BLaER1 treated with 17β-estradiol and CSF1 and Interleukin-3, amounts not matched to agents 10 nM and 100 nM (cell line): ENCODE measurements around the gene WDR36.

Source experiments
- H3K27ac ChIP-seq, 11 experiments: shearing (Covaris generic); formaldehyde crosslinking; 2 replicates each; pipeline ENCODE4 v1.8.1; 2022
- H3K27me3 ChIP-seq, 11 experiments: shearing (Covaris generic); formaldehyde crosslinking; 2 replicates each; pipeline ENCODE4 v1.8.1; 2022
- H3K36me3 ChIP-seq, 11 experiments: shearing (Covaris generic); formaldehyde crosslinking; 2 replicates each; pipeline ENCODE4 v1.8.1; 2022
- H3K4me1 ChIP-seq, 10 experiments: shearing (Covaris generic); formaldehyde crosslinking; 2 replicates each; pipeline ENCODE4 v1.8.1; 2022
- H3K4me2 ChIP-seq, 11 experiments: shearing (Covaris generic); formaldehyde crosslinking; 2 replicates each; pipeline ENCODE4 v1.8.1; 2022
- H3K4me3 ChIP-seq, 10 experiments: shearing (Covaris generic); formaldehyde crosslinking; 2 replicates each; pipeline ENCODE4 v1.8.1; 2022
- H3K9ac ChIP-seq, 11 experiments: shearing (Covaris generic); formaldehyde crosslinking; 2 replicates each; pipeline ENCODE4 v1.8.1; 2022
- H3K9me3 ChIP-seq, 11 experiments: shearing (Covaris generic); formaldehyde crosslinking; replicated peaks in 1 of 11; 2 replicates each; pipeline ENCODE4 v1.8.1; 2022
- H4K20me1 ChIP-seq, 11 experiments: shearing (Covaris generic); formaldehyde crosslinking; 2 replicates each; pipeline ENCODE4 v1.8.1; 2022
- Cebpa-rat ChIP-seq, 11 experiments: shearing (Covaris generic); IDR thresholded peaks; 2 replicates each; pipeline ENCODE4 v1.8.1; 2022

Gene WDR36

GRCh38 chr5:111115229-111115628, 23.1 kb downstream of the WDR36 start:
- TF ChIP-seq Cebpa-rat (IDR thresholded peaks at IDR 0.05) = no peak
- H3K36me3 ChIP-seq = peaks cover 39 to 95% (median 83%) of the 10 kb centered on the region in 11 experiments; a peak in 21 of 22 replicates

GRCh38 chr5:111116550-111116949, 24.4 kb downstream of the WDR36 start:
- peak in 3 of 11 experiments; percentile 14 to 91 (median 89); a peak in 6 of 22 replicates for TF ChIP-seq Cebpa-rat (IDR thresholded peaks at IDR 0.05)
- peaks cover 10 to 91% (median 43%) of the 10 kb centered on the region in 10 experiments; a peak in 19 of 20 replicates for H3K4me1 ChIP-seq
- H3K4me2 ChIP-seq = peak overlapping the region in 10 of 11 experiments; percentile 19 to 84 (median 76); a peak in 19 of 22 replicates
- no peaks in the 10 kb centered on the region for H3K9me3 ChIP-seq
- peaks cover 41 to 95% (median 87%) of the 10 kb centered on the region in 11 experiments; a peak in 21 of 22 replicates for H3K36me3 ChIP-seq
- H3K27ac ChIP-seq = peak overlapping the region; percentile 75 to 94 (median 91); a peak in 21 of 22 replicates
- no peaks in the 10 kb centered on the region for H3K27me3 ChIP-seq
- H3K4me3 ChIP-seq = peak overlapping the region in 3 of 10 experiments; percentile 24 to 31 (median 28); a peak in 2 of 20 replicates
- H3K9ac ChIP-seq = peak overlapping the region; percentile 63 to 76 (median 72)
- no peaks in the 10 kb centered on the region for H4K20me1 ChIP-seq

More at GRCh38 chr5:111115229-111115628, 23.1 kb downstream of the WDR36 start:
- peaks cover 10 to 91% (median 43%) of the 10 kb centered on the region in 10 experiments; a peak in 19 of 20 replicates for H3K4me1 ChIP-seq
- H4K20me1 ChIP-seq = no peaks in the 10 kb centered on the region
- H3K9ac ChIP-seq = peak overlapping the region in 6 of 11 experiments; percentile 44 to 76 (median 71); a peak in 9 of 22 replicates
- H3K4me3 ChIP-seq = no peak overlapping the region
- peak overlapping the region in 7 of 11 experiments; percentile 54 to 84 (median 76); a peak in 13 of 22 replicates for H3K4me2 ChIP-seq
- no peaks in the 10 kb centered on the region for H3K9me3 ChIP-seq
- no peaks in the 10 kb centered on the region for H3K27me3 ChIP-seq
- H3K27ac ChIP-seq = peak overlapping the region; percentile 74 to 94 (median 91); a peak in 21 of 22 replicates

- no peaks in the 10 kb centered on the region for H4K20me1 ChIP-seq
- H3K4me1 ChIP-seq = peaks cover 10 to 91% (median 43%) of the 10 kb centered on the region in 10 experiments; a peak in 19 of 20 replicates
- H3K27me3 ChIP-seq = no peaks in the 10 kb centered on the region
- no peak for TF ChIP-seq Cebpa-rat (IDR thresholded peaks at IDR 0.05)
- peak overlapping the region in 1 of 10 experiments; percentile 22; a peak in 2 of 20 replicates for H3K4me3 ChIP-seq
- peak overlapping the region in 10 of 11 experiments; percentile 19 to 84 (median 76); a peak in 19 of 22 replicates for H3K4me2 ChIP-seq
- H3K9ac ChIP-seq = peak overlapping the region; percentile 13 to 76 (median 71); a peak in 21 of 22 replicates
- H3K9me3 ChIP-seq = no peaks in the 10 kb centered on the region
- H3K27ac ChIP-seq = peak overlapping the region; percentile 75 to 94 (median 91)
- H3K36me3 ChIP-seq = peaks cover 46 to 95% (median 88%) of the 10 kb centered on the region in 11 experiments; a peak in 21 of 22 replicates
Observed at GRCh38 chr5:111117136-111117535, 25.0 kb downstream of the WDR36 start.

- H3K9ac ChIP-seq = no peak overlapping the region
- no peak overlapping the region for H3K4me3 ChIP-seq
- peak overlapping the region in 2 of 11 experiments; percentile 45 to 83; a peak in 2 of 22 replicates for H3K4me2 ChIP-seq
- no peaks in the 10 kb centered on the region for H3K27me3 ChIP-seq
- peaks cover 0 to 5% (median 0%) of the 10 kb centered on the region in 11 experiments; a peak in 1 of 22 replicates for H4K20me1 ChIP-seq
- no peak for TF ChIP-seq Cebpa-rat (IDR thresholded peaks at IDR 0.05)
- no peaks in the 10 kb centered on the region for H3K9me3 ChIP-seq
- H3K27ac ChIP-seq = peak overlapping the region in 10 of 11 experiments; percentile 34 to 94 (median 92); a peak in 18 of 22 replicates
- H3K4me1 ChIP-seq = peaks cover 10 to 89% (median 38%) of the 10 kb centered on the region in 10 experiments; a peak in 19 of 20 replicates
- peaks cover 56 to 96% (median 89%) of the 10 kb centered on the region in 11 experiments for H3K36me3 ChIP-seq
Observed at GRCh38 chr5:111119221-111119620, 27.1 kb downstream of the WDR36 start.

GRCh38 chr5:111119856-111120255, 27.7 kb downstream of the WDR36 start:
- Histone ChIP-seq H4K20me1 (peaks cover 0 to 5% (median 0%) of the 10 kb centered on the region in 11 experiments; a peak in 1 of 22 replicates), H3K36me3 (peaks cover 59 to 95% (median 89%) of the 10 kb centered on the region in 11 experiments), H3K4me1 (peaks cover 10 to 83% (median 32%) of the 10 kb centered on the region in 10 experiments; a peak in 19 of 20 replicates), H3K27me3 (no peaks in the 10 kb centered on the region), H3K27ac (peak overlapping the region in 1 of 11 experiments; percentile 14; a peak in 1 of 22 replicates), H3K4me3 (no peak overlapping the region), H3K9me3 (no peaks in the 10 kb centered on the region), H3K9ac (no peak overlapping the region), H3K4me2 (peak overlapping the region in 1 of 11 experiments; percentile 1; a peak in 1 of 22 replicates)
- no peak for TF ChIP-seq Cebpa-rat (IDR thresholded peaks at IDR 0.05)

DNA sequence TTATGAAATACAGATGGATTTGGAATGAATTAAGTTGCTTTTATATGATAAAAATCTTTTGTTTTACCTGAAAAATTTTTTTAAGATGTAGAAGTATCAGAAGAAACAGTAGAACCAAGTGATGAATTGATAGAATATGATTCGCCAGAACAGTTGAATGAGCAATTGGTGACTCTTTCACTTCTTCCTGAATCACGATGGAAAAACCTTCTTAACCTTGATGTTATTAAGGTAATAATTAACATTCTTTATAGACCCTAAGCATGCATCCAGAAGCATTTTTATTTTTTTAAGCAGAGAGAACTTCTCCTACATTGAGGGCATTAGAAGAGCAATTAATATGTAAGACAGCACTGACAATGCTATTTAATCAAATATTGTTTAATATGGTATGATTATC, 28.8 kb downstream of the WDR36 start:
- H3K4me2 ChIP-seq = no peak overlapping the region
- H4K20me1 ChIP-seq = peaks cover 0 to 5% (median 0%) of the 10 kb centered on the region in 11 experiments; a peak in 1 of 22 replicates
- H3K4me1 ChIP-seq = peaks cover 8 to 72% (median 21%) of the 10 kb centered on the region in 10 experiments; a peak in 19 of 20 replicates
- TF ChIP-seq Cebpa-rat (IDR thresholded peaks at IDR 0.05) = no peak
- H3K27ac ChIP-seq = no peak overlapping the region
- H3K27me3 ChIP-seq = no peaks in the 10 kb centered on the region
- no peaks in the 10 kb centered on the region for H3K9me3 ChIP-seq
- no peak overlapping the region for H3K9ac ChIP-seq
- no peak overlapping the region for H3K4me3 ChIP-seq
- peaks cover 70 to 95% (median 90%) of the 10 kb centered on the region in 11 experiments for H3K36me3 ChIP-seq

GRCh38 chr5:111121926-111122325, 29.8 kb downstream of the WDR36 start:
- H3K27me3 ChIP-seq = no peaks in the 10 kb centered on the region
- H4K20me1 ChIP-seq = peaks cover 0 to 5% (median 0%) of the 10 kb centered on the region in 11 experiments; a peak in 1 of 22 replicates
- H3K4me2 ChIP-seq = peak overlapping the region in 1 of 11 experiments; percentile 24; a peak in 1 of 22 replicates
- no peak for TF ChIP-seq Cebpa-rat (IDR thresholded peaks at IDR 0.05)
- peaks cover 79 to 100% (median 98%) of the 10 kb centered on the region in 11 experiments for H3K36me3 ChIP-seq
- H3K9ac ChIP-seq = no peak overlapping the region
- H3K4me1 ChIP-seq = peaks cover 0 to 63% (median 14%) of the 10 kb centered on the region in 10 experiments; a peak in 18 of 20 replicates
- H3K4me3 ChIP-seq = no peak overlapping the region
- H3K27ac ChIP-seq = no peak overlapping the region
- H3K9me3 ChIP-seq = no peaks in the 10 kb centered on the region

DNA sequence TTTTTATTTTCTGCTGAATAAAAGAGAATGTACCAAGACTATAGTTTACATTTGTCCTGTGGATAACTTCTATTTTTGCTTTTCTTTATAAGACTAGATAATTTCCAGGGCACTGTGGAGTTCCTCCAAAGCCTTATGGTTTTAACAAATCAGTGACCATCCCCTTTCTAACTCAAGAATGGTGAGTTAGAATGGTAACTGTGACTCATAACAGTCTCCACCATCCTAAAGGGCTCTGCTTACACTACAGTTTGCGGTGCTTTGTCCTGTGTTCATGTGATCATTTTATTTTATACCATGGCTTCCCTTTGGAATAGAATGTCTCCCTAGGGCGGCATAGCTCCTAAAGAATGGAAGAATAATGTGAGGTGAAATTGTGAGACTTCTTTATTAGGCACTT, 30.2 kb downstream of the WDR36 start:
- TF ChIP-seq Cebpa-rat (IDR thresholded peaks at IDR 0.05) = no peak
- Histone ChIP-seq H3K4me1 (peaks cover 0 to 58% (median 9%) of the 10 kb centered on the region in 10 experiments; a peak in 17 of 20 replicates), H3K27ac (0 out of 22 replicates have a peak overlapping the region, but pooled peaks of 2 of the 11 experiments have one; percentile 4), H3K4me2 (peak overlapping the region in 1 of 11 experiments; percentile 24; a peak in 2 of 22 replicates), H3K9me3 (no peaks in the 10 kb centered on the region), H3K27me3 (no peaks in the 10 kb centered on the region), H3K36me3 (peaks cover 84 to 100% (median 99%) of the 10 kb centered on the region in 11 experiments), H3K4me3 (no peak overlapping the region), H3K9ac (no peak overlapping the region), H4K20me1 (peaks cover 0 to 5% (median 0%) of the 10 kb centered on the region in 11 experiments; a peak in 1 of 22 replicates)

DNA sequence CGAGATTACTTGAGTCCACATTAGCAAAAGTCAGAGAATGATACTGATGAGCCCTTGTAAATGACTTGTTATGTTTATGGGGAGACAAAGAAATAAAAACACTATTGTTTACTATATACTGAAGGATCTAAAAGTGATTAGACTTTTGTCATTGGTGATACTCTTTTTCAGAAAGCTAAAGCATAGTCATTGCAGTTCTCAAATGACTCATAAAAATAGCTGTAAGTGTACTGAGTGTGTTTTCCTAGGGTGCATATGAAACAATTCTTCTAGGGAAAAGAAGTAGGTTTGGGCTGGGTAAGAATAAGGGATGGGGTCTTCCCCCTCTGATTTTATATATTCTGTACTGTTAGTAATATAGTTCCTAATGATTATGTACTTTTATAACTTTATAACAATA, 32.6 kb downstream of the WDR36 start:
- H3K4me1 ChIP-seq = peaks cover 0 to 43% (median 0%) of the 10 kb centered on the region in 10 experiments; a peak in 6 of 20 replicates
- H3K4me2 ChIP-seq = no peak overlapping the region
- H3K9me3 ChIP-seq = no peaks in the 10 kb centered on the region
- peaks cover 79 to 99% (median 94%) of the 10 kb centered on the region in 11 experiments for H3K36me3 ChIP-seq
- H3K9ac ChIP-seq = no peak overlapping the region
- no peak for TF ChIP-seq Cebpa-rat (IDR thresholded peaks at IDR 0.05)
- no peak overlapping the region for H3K27ac ChIP-seq
- H3K27me3 ChIP-seq = no peaks in the 10 kb centered on the region
- H4K20me1 ChIP-seq = peaks cover 0 to 5% (median 0%) of the 10 kb centered on the region in 11 experiments; a peak in 1 of 22 replicates
- no peak overlapping the region for H3K4me3 ChIP-seq
